Neural cell (in vitro differentiated cells): ENCODE data around the gene C1QTNF9B. TPM values are rescaled to one million over a fixed set of nuclear protein-coding genes. Genes with fewer than 3 reads are reported as not detected.

Experiments
- H2AFZ ChIP-seq: fragments of 200-600, 300-800 bp; sonication (generic), shearing (Covaris generic); 2 replicates; pipeline ENCODE4 v1.6.0; 2014; ENCODE audit warnings: low read depth, mild to moderate bottlenecking, antibody characterized with exemption, low read length, moderate library complexity
- H3F3A ChIP-seq: fragments of 200-600 bp; shearing (Covaris generic); 2 replicates; pipeline ENCODE4 v1.6.1; 2016; ENCODE audit warnings: mild to moderate bottlenecking, moderate library complexity, mixed read lengths, antibody characterized with exemption, low read length; ENCODE audit not compliant: insufficient read depth, poor library complexity, severe bottlenecking
- H3K27ac ChIP-seq: fragments of 200-600, 300-800 bp; sonication (generic), shearing (Covaris generic); 2 replicates; pipeline ENCODE4 v1.5.1; 2014; ENCODE audit warnings: mild to moderate bottlenecking, low read length, moderate library complexity
- H3K27me3 ChIP-seq: fragments of 300-800, 200-600 bp; sonication (generic), shearing (Covaris generic); 2 replicates; pipeline ENCODE4 v1.6.0; 2014; ENCODE audit warnings: mild to moderate bottlenecking, low read depth, low read length, moderate library complexity; ENCODE audit not compliant: insufficient read depth
- H3K36me3 ChIP-seq: fragments of 300-800, 200-600 bp; sonication (generic), shearing (Covaris generic); 2 replicates; pipeline ENCODE4 v1.5.1; 2014; ENCODE audit warnings: mild to moderate bottlenecking, antibody characterized with exemption, low read length, moderate library complexity; ENCODE audit not compliant: insufficient read depth
- H3K4me2 ChIP-seq: fragments of 300-800, 200-600 bp; sonication (generic), shearing (Covaris generic); 2 replicates; pipeline ENCODE4 v1.6.0; 2014; ENCODE audit warnings: mild to moderate bottlenecking, low read length
- H3K4me3 ChIP-seq: fragments of 300-800, 200-600 bp; sonication (generic), shearing (Covaris generic); 2 replicates; pipeline ENCODE4 v1.5.1; 2014; ENCODE audit warnings: mild to moderate bottlenecking, low read length, moderate library complexity
- H3K79me2 ChIP-seq: fragments of 200-600 bp; shearing (Covaris generic); replicated peaks from 2 replicates; pipeline ENCODE4 v1.6.0; 2014; ENCODE audit warnings: mild to moderate bottlenecking, low read length, moderate library complexity; ENCODE audit not compliant: insufficient read depth
- H3K9ac ChIP-seq: fragments of 300-800, 200-600 bp; sonication (generic), shearing (Covaris generic); 2 replicates; pipeline ENCODE4 v1.6.1; 2016; ENCODE audit warnings: mild to moderate bottlenecking, low read length, mixed read lengths
- H3K9me2 ChIP-seq: fragments of 200-600 bp; shearing (Covaris generic); 2 replicates; pipeline ENCODE4 v1.6.1; 2016; ENCODE audit warnings: mild to moderate bottlenecking, low read length, mixed read lengths; ENCODE audit not compliant: insufficient read depth
- H3K9me3 ChIP-seq: fragments of 200-600, 300-800 bp; sonication (generic), shearing (Covaris generic); 2 replicates; pipeline ENCODE4 v1.6.1; 2016; ENCODE audit warnings: mild to moderate bottlenecking, mixed run types, low read length, moderate library complexity, mixed read lengths
- H4K20me1 ChIP-seq: fragments of 200-600 bp; shearing (Covaris generic); 2 replicates; pipeline ENCODE4 v1.6.1; 2016; ENCODE audit warnings: mild to moderate bottlenecking, mixed run types; ENCODE audit not compliant: insufficient read depth
- CTCF ChIP-seq: fragments of 450-650 bp; IDR thresholded peaks from 2 replicates; pipeline ENCODE4 v1.5.1; 2014; ENCODE audit warnings: antibody characterized with exemption, mild to moderate bottlenecking, moderate library complexity; ENCODE audit not compliant: poor library complexity, severe bottlenecking
- EP300 ChIP-seq: fragments of 450-650 bp; conservative IDR thresholded peaks from 2 replicates; pipeline ENCODE4 v1.6.1; 2014; ENCODE audit warnings: antibody characterized with exemption, mild to moderate bottlenecking, moderate library complexity; ENCODE audit not compliant: poor library complexity, severe bottlenecking
- EZH2 ChIP-seq: fragments of 200-600, 300-800 bp; shearing (Covaris generic), sonication (generic); IDR thresholded peaks from 2 replicates; pipeline ENCODE4 v1.6.1; 2014; ENCODE audit warnings: antibody characterized with exemption, low read length, borderline replicate concordance, mild to moderate bottlenecking; ENCODE audit not compliant: insufficient read depth, poor library complexity, severe bottlenecking
- MXI1 ChIP-seq: fragments of 450-650 bp; conservative IDR thresholded peaks from 2 replicates; pipeline ENCODE4 v1.6.1; 2014; ENCODE audit warnings: antibody characterized with exemption, mild to moderate bottlenecking; ENCODE audit not compliant: poor library complexity, severe bottlenecking
- POLR2AphosphoS5 ChIP-seq: IDR thresholded peaks from 2 replicates; pipeline ENCODE4 v1.6.1; 2012
- RAD21 ChIP-seq: fragments of 450-650 bp; conservative IDR thresholded peaks from 2 replicates; pipeline ENCODE4 v1.6.1; 2014; ENCODE audit warnings: antibody characterized with exemption, mild to moderate bottlenecking, moderate library complexity
- REST ChIP-seq: IDR thresholded peaks from 2 replicates; pipeline ENCODE4 v1.6.1; 2012; ENCODE audit warnings: borderline replicate concordance
- SMC3 ChIP-seq: fragments of 450-650 bp; conservative IDR thresholded peaks from 2 replicates; pipeline ENCODE4 v1.6.1; 2014; ENCODE audit warnings: antibody characterized with exemption, mild to moderate bottlenecking, moderate library complexity; ENCODE audit not compliant: poor library complexity
- TAF1 ChIP-seq: IDR thresholded peaks from 2 replicates; pipeline ENCODE4 v1.6.1; 2012; ENCODE audit warnings: low read depth
- polyA plus RNA-seq: library from polyadenylated mRNA; depleted of rRNA; stranded (reverse); fragments of >200 nt; gene quantifications from 2 replicates; pipeline ENCODE4 v1.2.3, GENCODE V29; 2014

Gene C1QTNF9B
- polyA plus RNA-seq, 1 donor from 2014 or later: 1.5 TPM

- H3K9me2 ChIP-seq: no peaks in the 10 kb centered on the region
- no peaks in the 10 kb centered on the region for H3K36me3 ChIP-seq
- no peaks in the 10 kb centered on the region for H4K20me1 ChIP-seq
- no peaks in the 10 kb centered on the region for H3K27me3 ChIP-seq
- H2AFZ ChIP-seq: no peak overlapping the region
- TF ChIP-seq EP300 (no peak), SMC3 (no peak), EZH2 (no peak), RAD21 (no peak), POLR2AphosphoS5 (no peak), REST (no peak), MXI1 (no peak), CTCF (no peak), TAF1 (no peak)
- no peaks in the 10 kb centered on the region for H3F3A ChIP-seq
- no peaks in the 10 kb centered on the region for H3K79me2 ChIP-seq
- no peak overlapping the region for H3K4me3 ChIP-seq
- no peak overlapping the region for H3K27ac ChIP-seq
- H3K4me2 ChIP-seq: no peak overlapping the region
- H3K9me3 ChIP-seq: no peaks in the 10 kb centered on the region
- no peak overlapping the region for H3K9ac ChIP-seq
Observed at GRCh38 chr13:23851106-23851505, 46.2 kb downstream of the C1QTNF9B start.

- Histone ChIP-seq H3K9me3 (no peaks in the 10 kb centered on the region), H3K79me2 (no peaks in the 10 kb centered on the region), H3K27ac (no peak overlapping the region), H3K4me2 (no peak overlapping the region), H3K9me2 (no peaks in the 10 kb centered on the region), H3K4me3 (no peak overlapping the region), H3K9ac (no peak overlapping the region), H3F3A (no peaks in the 10 kb centered on the region), H4K20me1 (no peaks in the 10 kb centered on the region), H2AFZ (no peak overlapping the region), H3K27me3 (no peaks in the 10 kb centered on the region), H3K36me3 (no peaks in the 10 kb centered on the region)
- TF ChIP-seq REST (no peak), EP300 (no peak)
Observed at GRCh38 chr13:23850134-23850533, 47.2 kb downstream of the C1QTNF9B start.
